OCI-M2 (cell line): ENCODE measurements around the gene ZDHHC18.
A peak's percentile ranks its signal among the peaks of the same experiment; 100 is the strongest.
"Not testable (repeated sequence)": the region's sequence is repeated elsewhere in the genome, so short reads cannot be mapped to it uniquely, and the experiment has no call there.

Experiments used
- DNase-seq: peaks from one replicate; lab custom pipeline; 2025; ENCODE audit not compliant: unreplicated experiment; lab: John Stamatoyannopoulos, UW

ZDHHC18 gene

DNA sequence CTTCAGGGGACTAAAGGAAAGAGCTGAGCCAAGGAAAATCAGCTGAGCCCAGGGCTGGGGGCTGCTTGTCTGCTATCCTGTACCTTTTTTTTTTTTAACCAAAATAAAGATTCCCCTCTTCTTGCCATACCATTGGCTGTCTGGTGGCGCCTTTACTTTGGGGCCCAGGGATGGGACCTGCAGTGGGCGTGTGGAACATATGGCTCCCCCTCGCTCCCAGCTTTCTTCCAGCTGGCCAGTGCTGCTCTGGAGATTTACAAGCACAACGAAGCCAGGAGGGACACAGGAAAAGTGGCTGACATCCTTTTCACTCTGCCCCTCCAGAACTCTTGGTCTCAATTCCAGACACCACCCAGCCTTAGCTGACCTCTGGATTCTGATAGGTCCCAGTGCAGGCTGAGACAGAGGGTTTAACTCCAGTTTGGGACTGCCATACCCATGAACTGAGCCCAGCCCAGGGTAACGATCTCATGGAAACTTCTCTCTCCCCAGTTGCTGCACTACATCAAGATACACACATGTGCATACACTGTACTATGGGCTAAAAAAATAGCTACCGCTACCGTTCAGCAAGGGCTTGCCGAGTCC lies 31.1 kb downstream of the ZDHHC18 start:
- DNase-seq, result no peak

DNA sequence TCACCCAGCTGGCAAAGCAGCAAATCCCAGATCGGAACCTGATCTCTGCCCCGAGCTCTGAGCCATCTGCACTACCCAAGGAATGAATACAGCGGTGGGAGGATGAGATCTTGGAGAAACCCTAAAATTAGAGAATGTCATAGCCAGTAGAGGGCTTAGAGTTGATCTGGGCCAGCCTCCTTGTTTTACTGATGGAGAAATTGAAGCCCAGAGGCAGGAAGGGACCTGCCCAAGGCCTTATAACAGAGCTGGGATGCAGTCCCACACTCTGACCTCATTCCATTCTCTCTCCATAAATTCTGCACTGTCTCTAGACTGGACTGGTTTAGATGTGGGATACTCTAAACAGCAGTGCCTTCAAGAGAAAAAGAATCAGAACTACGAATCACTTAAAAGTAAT lies 31.7 kb downstream of the ZDHHC18 start:
- no peak for DNase-seq

DNA sequence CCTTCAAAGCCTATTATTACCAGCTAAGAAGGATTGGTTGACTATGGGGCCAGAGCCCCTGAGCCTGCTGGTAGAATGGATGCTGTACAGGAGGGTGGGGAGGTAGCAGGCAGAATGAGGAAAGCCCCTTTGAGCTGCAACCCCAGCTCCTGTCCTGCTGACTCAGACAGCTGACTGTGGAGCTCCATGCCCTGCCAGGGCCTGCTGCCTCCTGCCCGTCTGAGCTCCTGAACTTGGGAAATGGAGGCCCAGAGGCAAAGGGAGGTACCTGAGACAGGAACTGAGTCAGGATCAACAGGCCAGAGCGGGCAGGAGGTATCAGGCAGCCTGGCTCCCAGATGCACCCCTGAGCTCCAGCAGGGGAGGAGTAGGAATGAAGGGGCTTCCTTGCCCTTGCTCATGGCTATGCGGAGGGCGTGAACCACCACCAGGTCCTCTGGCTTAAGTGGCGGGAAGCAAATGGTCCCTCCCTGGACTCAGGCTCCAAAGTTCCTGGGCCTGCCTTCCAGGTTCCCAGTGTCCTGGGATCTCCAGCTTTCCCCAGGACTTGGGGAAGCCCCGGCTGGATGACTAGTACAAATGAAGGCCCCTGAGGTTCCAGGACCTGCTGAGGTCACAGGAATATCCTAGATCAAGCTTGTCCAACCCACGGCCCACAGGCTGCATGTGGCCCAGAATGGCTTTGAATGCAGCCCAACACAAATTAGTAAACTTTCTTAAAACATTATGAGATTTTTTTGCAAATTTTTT lies 32.6 kb downstream of the ZDHHC18 start:
- no peak for DNase-seq

DNA sequence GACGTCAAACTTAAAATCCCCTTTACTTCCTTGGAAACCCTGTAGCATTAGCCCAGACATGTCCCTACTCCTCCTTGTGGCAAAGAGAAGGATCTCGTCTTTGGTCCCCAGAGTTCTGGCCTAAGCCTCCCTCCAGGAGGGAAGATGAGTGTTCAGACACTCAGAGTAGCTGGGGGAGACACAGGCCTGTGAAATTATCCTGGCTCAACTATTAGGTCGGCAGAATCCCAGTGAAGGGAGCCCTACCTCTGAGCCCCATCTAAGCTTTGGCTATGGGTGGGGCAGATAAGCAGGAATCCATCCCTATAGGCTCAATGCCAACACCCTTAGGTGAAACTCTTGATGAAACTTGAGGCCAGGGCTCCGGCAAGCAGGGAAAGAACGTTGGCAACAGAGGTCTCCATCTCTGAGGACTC lies 34.8 kb downstream of the ZDHHC18 start:
- DNase-seq, result no peak

DNA sequence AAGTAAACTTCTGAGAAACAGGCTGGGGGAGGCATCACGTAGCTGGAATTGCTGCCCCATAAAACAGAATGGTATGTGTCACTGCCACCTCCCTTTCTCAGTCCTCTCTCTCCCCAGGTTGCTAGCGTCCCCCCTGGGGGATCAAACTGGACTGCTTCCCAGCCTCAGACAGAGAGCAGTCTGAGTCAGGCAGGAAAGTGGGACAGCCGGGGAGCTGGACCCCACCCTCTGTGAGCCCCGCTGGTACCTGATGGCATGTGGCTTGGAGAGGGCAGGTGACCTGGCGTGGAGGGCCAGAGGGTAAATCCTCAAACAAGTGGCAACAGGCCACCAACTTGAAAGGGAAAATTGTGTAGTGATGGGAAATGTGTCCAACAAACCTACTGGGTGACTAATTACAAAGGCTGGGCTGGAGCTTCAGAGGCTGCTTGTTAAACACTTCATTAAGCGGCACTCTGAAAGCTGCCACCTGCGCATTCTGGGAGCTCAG lies 35.4 kb downstream of the ZDHHC18 start:
- no peak for DNase-seq

DNA sequence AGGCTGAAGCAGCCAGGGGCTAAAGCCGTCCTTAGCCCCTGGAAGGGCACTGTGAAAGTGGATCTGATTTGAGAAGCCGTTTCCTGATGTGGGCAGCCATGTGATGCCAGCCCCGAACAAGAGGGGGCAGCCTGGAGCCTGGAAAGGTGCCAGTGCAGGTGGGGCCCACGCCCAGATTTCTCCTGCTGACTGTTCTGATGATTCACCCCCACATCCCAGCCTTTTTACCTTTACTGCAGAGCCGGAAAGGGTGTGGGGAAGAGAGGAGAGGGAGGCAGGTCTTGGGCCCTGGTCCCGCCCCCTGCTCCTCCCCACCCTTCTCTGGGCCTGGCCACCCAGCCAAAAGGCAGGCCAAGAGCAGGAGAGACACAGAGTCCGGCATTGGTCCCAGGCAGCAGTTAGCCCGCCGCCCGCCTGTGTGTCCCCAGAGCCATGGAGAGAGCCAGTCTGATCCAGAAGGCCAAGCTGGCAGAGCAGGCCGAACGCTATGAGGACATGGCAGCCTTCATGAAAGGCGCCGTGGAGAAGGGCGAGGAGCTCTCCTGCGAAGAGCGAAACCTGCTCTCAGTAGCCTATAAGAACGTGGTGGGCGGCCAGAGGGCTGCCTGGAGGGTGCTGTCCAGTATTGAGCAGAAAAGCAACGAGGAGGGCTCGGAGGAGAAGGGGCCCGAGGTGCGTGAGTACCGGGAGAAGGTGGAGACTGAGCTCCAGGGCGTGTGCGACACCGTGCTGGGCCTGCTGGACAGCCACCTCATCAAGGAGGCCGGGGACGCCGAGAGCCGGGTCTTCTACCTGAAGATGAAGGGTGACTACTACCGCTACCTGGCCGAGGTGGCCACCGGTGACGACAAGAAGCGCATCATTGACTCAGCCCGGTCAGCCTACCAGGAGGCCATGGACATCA lies 36.5 kb downstream of the ZDHHC18 start, which contains the start of gene SFN:
Gene SFN (plus strand): TSS at position 369 of the 904 bp plus-strand sequence. CDS start 64 bp downstream, at position 433.
- DNase-seq, result no peak

DNA sequence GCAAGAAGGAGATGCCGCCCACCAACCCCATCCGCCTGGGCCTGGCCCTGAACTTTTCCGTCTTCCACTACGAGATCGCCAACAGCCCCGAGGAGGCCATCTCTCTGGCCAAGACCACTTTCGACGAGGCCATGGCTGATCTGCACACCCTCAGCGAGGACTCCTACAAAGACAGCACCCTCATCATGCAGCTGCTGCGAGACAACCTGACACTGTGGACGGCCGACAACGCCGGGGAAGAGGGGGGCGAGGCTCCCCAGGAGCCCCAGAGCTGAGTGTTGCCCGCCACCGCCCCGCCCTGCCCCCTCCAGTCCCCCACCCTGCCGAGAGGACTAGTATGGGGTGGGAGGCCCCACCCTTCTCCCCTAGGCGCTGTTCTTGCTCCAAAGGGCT lies 37.2 kb downstream of the ZDHHC18 start:
- no peak for DNase-seq

DNA sequence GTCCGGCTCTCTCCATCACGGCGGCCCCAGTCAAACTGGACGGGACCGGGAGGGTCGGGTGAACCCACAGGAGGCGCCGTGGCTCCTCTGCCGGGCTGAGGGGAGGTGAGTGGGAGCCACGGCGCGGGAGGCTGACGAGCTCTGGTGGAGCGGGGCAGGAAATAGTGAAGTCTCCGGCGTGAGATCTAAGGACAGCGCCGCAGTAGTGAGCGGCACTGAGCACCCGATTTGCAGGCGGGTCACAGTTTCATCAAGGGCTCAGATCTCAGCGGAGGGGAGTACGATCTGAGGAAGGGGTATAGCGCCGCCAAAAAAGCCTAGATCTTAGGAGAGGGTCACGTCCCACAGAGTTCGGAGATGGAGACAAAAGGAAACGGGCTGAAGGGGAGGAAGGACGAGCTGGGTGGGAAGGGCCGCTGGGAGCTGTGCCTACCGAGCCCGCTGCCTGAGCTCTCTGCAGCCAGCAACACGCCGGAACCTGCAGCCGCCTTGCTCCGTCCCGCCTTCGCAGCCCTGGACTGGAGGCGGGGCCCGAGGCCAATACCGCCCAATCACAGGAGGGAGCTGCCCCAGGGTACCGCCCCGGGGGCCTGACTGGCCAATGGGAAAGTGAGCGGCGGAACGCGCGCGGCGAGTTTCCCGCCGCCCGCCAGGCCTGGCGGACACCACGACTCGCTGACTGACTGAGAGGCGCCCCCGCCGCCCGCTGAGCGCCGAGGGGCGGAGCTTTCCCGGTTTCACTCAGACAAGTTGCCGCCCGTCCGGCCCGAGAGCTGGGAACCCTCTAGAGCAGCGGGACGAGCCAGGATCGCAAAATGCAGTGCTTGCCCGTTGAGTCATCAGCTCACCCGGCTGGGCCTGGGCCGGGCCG lies 38.4 kb downstream of the ZDHHC18 start:
- DNase-seq, result peak; percentile 83

DNA sequence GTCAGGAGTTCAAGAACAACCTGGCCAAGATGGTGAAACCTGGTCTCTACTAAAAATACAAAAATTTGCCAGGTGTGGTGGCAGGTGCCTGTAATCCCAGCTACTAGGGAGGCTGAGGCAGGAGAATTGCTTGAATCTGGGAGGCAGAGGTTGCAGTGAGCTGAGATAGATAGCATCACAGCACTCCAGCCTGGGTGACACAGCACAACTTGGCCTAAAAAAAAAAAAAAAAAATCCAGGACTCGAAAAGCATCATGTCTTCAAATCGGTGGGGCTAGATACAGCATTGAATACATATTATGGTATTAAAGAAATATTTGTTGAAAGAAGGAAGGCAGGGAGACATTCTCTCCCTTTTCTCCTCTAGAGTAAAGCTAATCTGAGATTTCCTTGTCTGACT lies 46.6 kb downstream of the ZDHHC18 start:
- not testable (repeated sequence) for DNase-seq

DNA sequence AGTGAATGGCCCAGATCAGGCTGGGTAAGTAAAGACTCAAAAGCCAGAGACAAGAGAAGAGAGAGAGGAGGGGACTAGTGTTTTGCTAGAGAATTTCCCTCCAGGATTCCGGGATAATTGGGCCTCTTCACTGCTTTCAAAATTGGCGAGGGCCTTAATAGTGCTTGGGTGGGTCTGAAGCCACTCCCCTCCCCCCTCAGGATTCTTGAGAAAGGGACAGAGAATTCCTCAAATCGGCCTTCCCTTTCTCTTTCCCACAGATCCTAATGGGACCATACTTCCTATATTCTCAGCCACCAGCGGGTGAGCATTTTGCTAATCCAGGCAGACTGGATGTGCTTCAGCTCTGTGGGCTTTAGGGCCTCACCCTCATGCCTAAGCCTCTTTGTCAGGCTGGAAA lies 48.4 kb downstream of the ZDHHC18 start:
- no peak for DNase-seq

DNA sequence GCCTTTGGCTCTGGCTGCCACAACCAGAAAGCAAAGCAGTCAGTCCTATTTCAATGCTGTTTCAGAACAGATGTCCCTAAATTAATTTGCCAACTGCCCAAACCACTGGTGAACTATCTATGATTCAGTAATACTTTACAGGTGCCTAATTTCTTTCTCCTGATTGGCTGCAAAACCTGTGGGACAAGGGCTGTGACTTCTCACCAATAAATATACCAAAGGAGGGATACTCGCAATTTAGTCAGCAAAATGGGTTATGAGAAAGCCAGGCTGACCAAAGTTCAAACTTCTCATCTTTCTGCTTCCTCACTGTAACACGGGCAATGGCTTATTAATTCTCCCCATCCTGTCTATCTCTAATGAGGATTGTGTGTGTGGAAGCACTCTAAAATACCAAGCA lies 50.8 kb downstream of the ZDHHC18 start:
- no peak for DNase-seq

DNA sequence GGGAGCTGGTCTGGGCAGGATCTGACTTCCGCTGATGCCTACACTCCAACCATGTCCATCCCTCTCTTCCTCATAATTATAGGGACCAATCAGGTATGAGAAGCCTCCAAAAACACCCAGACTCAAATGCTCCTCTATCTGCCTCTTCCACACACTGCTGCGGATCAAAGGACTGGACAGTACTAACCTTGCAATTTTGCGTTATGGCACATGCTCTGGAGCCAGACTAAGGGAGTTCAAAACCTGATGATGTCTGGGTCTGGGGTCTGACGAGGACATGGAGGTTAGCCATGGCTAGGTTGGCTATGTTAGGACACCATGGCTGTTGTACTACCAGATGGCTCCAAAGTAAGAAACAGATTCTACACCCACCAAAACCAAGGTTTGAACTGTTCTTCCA lies 53.3 kb downstream of the ZDHHC18 start:
- DNase-seq, result no peak

DNA sequence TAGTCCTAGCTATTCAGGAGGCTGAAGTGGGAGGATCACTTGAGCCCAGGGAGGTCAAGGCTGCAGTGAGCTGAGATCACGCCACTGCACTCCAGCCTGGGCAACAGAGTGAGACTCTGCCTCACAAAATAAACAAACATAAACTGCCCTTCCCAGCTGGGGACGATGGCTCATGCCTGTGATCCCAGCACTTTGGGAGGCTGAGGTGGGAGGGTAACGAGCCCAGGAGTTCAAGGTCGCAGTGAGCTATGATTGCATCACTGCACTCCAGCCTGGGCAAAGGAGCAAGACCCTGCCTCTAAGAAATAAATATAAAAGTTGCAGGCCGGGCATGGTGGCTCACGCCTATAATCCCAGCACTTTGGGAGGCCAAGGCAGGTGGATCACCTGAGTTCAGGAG lies 55.1 kb downstream of the ZDHHC18 start:
- not testable (repeated sequence) for DNase-seq

DNA sequence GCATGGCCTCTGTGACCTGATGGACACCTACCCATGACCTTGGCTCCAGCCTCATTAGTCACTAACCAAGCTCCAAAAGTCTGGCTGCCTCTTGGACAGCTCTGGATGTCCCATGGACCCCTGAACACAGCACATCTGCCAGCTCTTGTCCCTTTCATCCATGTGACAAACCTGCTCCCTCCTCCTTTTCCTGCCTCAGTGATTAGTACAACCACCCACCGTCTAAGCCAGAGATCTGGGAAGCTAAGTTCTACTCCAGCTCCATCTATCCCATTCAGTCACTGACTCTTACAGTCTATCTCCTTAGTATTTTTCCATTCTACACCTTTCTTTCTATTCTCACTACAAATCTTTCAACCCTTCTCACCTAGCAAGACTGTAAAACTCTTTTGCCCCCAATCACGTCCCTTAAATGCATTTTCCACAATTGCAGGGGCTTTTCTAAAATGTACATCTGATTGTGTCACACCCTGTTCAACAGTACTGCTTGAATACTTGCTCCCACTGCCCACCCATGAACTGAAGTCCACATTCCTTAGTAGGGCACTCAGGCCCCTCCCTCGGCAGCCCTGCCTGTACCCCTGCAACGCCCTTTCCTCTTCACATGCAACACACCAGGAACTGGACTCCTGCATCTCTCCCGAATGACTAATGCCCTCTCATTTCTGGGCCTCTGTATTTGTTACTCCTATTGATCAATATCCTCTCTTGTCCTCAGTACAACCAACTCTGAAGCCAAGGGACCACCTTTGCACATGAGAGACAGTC lies 56.4 kb downstream of the ZDHHC18 start:
- DNase-seq, result no peak

DNA sequence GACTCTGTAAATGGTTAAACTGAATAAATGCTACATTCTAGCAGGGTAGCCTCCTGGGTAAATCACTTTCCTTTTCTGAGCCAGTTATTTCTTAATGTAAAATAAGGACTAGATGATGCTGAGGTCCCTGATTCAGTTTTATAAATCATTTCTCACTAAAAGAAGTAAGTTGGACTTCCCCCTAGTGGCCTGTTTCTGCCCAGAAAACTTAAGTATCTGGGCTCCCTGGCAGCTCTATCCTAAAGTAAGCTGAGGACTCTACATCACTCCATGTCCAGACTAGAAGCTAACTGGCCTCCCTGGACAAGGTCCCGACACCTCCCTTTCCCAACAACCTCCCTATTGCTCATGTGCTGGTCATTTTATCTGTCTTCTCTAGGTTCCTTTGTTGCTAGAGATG lies 60.6 kb downstream of the ZDHHC18 start:
- DNase-seq, result no peak

DNA sequence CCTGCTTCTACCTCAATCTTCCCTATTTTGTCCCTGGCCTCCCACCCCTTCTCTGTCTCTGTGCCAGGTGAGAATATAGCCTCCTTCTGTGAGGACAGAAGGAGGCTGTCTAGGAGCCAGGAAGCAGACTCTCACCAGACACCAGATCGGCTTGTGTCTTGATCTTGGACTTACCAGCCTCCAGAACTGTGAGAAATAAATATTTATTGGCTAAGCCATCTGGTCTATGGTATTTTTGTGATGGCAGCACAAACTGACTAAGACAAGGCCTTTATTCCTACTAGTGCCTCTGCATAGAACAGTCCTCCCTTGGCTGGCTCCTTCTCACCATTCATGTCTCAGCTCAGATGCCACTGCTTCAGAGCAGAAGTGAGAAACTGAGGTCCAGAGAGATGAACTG lies 61.7 kb downstream of the ZDHHC18 start:
- no peak for DNase-seq

DNA sequence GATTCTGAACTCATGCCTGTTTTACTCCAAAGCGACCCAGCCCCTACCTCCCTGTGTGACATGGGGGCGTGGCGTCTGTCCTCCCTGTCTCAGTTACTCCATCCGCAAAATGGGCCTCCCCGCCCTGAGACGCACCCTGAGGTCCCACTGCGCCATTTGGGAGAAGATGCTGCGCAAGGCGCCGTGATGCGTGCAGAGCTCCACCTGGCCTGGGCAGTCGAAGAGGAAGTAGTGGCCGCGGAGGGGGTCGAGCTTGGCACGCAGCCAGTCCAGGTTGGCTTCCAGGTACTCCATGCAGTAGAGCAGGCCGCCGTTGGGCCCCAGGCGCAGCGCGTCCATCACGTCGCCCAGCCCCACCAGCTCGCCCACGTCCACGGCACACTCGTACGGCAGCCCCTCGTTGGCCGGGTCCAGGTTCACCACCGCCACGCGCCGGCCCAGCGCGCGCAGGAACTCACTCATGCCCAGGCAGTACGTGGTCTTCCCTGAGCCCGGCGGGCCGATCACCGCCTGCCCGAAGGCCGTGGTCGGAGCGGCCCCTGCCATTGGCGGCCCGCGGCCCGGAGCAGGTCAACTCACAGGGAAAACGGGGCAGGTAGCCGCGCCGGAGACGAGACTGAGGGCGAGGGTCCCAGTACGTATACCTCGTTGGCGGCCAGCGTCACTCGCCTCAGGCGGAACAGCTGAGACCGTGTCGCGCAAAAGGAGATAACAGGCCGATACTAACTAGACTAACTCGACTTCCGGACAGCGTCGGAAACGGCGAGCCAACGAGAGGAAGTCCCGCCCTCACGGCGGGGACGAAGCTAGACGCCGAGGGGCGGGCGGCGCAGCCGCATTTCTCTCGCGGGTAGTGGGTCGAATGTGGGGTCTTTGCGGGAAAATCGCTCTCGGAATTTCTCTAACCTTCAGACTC lies 63.3 kb downstream of the ZDHHC18 start, which contains the start of gene GPN2:
Gene GPN2 (minus strand): TSS at position 733 of the 916 bp plus-strand sequence. CDS start 187 bp downstream, at position 546.
- DNase-seq, result peak; percentile 28

DNA sequence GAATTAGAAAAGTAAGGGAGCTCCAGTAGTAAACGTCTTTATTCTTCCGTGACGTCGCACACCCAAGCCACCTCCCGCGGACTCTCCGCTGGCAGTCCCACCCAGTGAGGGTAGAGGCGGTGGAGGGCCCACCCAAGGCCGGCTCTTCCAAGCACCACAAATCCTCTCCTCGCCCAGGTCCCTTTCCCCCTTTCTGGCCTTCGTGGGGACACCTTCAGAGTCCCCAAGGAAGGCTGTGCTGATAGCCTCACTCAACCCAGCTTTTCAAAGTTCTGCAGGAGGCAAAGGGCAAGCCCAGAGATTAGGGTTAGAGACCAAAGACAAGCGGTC lies 63.9 kb downstream of the ZDHHC18 start:
- DNase-seq, result no peak

DNA sequence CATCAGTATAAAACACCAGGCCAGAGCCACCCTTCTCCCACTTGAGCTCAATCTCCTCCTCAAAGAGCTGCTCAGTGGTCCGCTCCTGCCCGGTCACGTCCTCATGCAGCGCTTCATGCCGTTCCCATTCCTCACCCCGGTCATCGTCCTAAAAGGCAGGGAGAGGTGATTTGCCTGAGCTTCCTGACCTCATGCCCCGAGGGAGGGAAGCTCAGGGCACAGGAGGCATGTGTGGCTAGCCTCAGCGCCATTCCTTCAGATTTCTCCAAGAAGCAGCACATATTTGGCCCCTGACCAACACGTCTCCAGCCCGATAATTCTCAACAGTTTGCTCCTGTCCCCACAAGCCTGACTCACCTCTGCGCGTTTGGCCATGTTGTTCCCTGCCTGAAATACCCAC lies 67.8 kb downstream of the ZDHHC18 start:
- DNase-seq, result no peak
